GM10248 (cell line): Measurements from ENCODE around the gene CWH43.

ENCODE experiments used
- CTCF ChIA-PET: fragments of 300-600 bp; sonication (Branson Sonifier 250); formaldehyde crosslinking; extraction: SDS; loops from one replicate; lab custom pipeline; 2021; ENCODE audit warnings: antibody characterized with exemption; lab: Yijun Ruan, JAX
- POLR2A ChIA-PET: fragments of 350-650 bp; sonication (Branson Sonifier 250); formaldehyde crosslinking; extraction: SDS; loops from one replicate; lab custom pipeline; 2020; ENCODE audit warnings: antibody characterized with exemption; lab: Yijun Ruan, JAX
- DNase-seq: peaks from one replicate; pipeline ENCODE4 v3.0.0; 2012; ENCODE audit errors: extremely low spot score
- TF ChIP-seq, protein P1 (sequence below): IDR thresholded peaks from 2 replicates; pipeline ENCODE4 v1.5.1; 2012; ENCODE audit warnings: mild to moderate bottlenecking, low read depth; ENCODE audit errors: extremely low read depth, missing control alignments, control extremely low read depth

The CWH43 gene

DNA sequence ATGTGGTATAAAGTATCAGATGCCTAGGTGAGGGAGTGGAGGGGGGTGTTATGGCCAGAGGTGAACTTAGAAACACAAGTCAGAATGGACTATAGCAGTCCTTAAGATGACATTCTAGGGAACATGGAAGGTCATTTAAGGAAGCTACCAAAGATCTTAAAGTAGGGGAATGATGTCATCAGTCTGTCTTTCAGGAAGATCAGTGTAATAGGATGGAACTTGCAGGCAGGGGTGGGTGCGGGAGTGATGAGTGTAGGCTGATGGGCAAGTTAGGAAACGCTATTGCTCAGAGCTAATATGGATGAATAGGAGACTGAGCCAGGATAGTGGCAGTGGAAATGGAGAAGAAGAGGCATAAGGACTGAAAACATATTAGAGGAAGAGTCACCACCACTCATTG is 27.5 kb upstream of the CWH43 start:
- no peak for DNase-seq
- CTCF ChIA-PET: interaction anchor here (0.8 to 7.9 kb wide), 6 partner anchors 12 to 525 kb away, joined by 3 to 59 read pairs (median 4); no protein-coding TSS in a partner anchor
- POLR2A ChIA-PET: no interaction called here
- TF ChIP-seq, protein P1, sequence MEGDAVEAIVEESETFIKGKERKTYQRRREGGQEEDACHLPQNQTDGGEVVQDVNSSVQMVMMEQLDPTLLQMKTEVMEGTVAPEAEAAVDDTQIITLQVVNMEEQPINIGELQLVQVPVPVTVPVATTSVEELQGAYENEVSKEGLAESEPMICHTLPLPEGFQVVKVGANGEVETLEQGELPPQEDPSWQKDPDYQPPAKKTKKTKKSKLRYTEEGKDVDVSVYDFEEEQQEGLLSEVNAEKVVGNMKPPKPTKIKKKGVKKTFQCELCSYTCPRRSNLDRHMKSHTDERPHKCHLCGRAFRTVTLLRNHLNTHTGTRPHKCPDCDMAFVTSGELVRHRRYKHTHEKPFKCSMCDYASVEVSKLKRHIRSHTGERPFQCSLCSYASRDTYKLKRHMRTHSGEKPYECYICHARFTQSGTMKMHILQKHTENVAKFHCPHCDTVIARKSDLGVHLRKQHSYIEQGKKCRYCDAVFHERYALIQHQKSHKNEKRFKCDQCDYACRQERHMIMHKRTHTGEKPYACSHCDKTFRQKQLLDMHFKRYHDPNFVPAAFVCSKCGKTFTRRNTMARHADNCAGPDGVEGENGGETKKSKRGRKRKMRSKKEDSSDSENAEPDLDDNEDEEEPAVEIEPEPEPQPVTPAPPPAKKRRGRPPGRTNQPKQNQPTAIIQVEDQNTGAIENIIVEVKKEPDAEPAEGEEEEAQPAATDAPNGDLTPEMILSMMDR: no peak

DNA sequence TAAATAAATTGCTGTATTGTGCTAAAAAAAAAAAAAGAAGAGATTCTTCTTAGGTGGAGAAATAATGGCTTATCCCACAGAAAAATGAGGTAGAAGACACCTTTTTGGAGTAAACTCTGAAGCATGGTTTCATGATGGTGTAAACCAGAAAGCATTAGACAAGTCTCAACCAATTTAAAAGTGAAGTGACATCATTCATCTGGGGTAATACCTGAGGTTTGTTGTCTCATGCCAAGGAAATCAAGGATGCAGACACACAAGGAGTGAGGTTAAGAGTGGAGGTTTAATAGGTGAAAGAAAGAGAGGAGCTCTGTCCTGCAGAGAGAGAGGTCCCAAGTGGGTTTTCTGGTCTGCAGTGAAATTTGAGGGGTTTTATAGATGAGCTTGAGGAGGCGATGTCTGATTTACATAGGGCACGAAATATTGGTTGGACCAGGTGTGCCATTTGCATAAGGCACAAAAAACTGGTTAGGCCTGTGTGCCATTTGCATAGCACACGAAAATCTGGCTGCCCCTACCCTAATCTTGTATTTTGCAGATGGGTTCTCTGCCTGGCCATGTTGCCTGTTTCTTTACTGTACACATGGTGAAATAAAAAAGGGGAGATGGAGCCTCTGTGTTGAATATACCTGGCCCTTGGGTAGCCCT is 25.0 kb upstream of the CWH43 start:
- DNase-seq: no peak
- TF ChIP-seq, protein P1: no peak
- ChIA-PET CTCF (interaction anchor here (1.0 to 7.9 kb wide), 6 partner anchors 11 to 833 kb away, joined by 3 to 59 read pairs (median 6); no protein-coding TSS in a partner anchor), POLR2A (no interaction called here)

DNA sequence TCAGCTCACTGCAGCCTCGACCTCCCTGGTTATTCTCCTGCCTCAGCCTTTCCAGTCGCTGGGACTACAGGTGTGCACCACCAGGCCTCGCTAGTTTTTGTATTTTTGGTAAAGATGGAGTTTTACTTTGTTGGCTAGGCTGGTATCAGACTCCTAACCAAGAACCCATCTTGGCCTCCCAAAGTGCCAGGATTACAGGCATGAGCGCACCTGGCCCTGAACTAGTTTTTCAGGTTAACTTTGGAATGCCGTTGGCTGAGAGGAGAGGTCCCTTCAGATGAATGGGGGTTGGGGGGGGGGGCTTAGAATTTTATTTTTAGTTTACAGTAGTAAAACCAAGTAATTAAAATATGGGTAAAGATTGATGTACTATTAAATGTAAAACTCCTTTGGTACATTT is 23.4 kb upstream of the CWH43 start:
- ChIA-PET POLR2A (no interaction called here), CTCF (interaction anchor here (0.6 to 7.9 kb wide), 16 partner anchors 8 to 835 kb away, joined by 3 to 59 read pairs (median 4); no protein-coding TSS in a partner anchor)
- DNase-seq: no peak
- TF ChIP-seq, protein P1: no peak

DNA sequence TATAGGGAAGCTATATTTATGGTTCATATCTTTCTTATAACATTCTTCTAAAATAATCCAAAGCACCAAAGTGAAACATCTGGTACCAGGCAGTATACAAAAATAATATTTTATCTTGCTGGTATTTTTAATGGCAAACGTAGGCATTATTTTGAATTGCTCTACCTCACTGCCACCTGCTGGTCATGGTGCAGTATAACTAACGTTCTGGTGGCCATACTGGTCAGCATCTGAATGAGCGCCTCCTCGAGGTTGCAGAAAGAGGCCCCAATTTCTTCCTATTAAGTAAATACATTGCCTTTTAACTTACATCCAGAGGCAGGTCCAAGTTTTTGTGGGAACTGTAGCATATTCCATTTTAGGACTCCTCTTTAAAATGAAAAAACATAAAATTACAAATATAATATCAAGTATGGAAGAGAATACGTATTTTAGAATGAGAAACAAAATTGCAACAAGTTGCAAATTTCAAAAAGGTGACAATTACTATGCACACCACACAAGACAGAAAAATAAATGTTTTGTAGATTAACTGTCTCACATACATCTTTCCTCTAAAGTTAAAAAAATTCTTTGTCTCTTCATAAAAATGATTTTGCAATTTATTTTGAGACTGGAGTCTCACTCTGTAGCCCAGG is 22.9 kb upstream of the CWH43 start:
- TF ChIP-seq, protein P1: peak; percentile 98
- peak; percentile 66 for DNase-seq
- ChIA-PET POLR2A (no interaction called here), CTCF (interaction anchor here (0.6 to 7.9 kb wide), 19 partner anchors 9 to 835 kb away, joined by 3 to 59 read pairs (median 3); no protein-coding TSS in a partner anchor)

DNA sequence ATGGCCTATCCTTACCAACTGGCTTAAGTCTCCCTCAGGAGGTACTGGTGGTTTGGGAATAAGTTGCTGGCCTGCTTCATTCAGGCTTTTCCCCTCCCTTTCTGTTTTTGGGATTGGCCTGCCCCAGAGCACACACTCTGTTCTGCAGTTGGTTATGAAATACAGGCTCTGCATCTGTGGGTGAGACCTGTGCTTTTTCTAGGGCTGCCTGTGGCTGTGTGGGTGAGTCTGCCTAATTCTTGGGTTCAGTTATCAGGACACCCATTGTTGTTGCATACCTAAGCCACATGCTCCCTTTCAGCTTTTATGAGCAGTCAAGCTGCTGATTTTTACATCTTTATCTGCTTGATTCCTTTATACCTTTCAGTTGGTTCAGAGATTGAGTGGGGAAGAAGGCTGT is 19.0 kb upstream of the CWH43 start:
- no peak for DNase-seq
- TF ChIP-seq, protein P1: no peak
- POLR2A ChIA-PET: no interaction called here
- CTCF ChIA-PET: no interaction called here

DNA sequence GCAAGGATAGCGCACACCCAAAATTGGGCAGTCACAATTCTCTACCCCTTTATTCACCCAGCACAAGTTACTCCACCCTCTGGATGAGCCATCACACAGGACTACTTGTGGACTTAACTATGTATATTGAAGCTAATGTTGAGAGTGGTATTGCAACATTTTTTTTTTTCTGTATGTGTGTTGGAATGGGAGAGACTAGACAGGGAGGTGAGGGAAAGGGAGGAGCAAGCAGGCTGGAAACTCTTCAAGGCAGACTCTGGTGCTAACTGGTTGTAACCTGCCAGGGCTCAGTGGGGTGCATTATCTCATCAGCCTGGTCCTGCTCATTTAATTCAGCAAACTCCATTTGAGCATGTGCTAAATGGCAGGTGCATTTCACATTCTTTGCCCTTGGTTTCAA is 18.4 kb upstream of the CWH43 start:
- no peak for DNase-seq
- ChIA-PET POLR2A (no interaction called here), CTCF (no interaction called here)
- TF ChIP-seq, protein P1: no peak
